HepG2 (cell line): ENCODE results near the gene AQP10. TPM values are rescaled to one million over a fixed set of nuclear protein-coding genes. Genes with fewer than 3 reads are reported as not detected.

Experiments
- ARNT ChIP-seq: fragments of 450-650 bp; IDR thresholded peaks from 2 replicates; pipeline ENCODE4 v1.6.1; 2017
- BCLAF1 ChIP-seq: fragments of 450-650 bp; IDR thresholded peaks from 2 replicates; pipeline ENCODE4 v1.6.1; 2017; ENCODE audit warnings: mild to moderate bottlenecking
- FLYWCH1 ChIP-seq: sonication (generic); formaldehyde crosslinking; IDR thresholded peaks from 2 replicates; pipeline ENCODE4 v1.8.1; 2023; ENCODE audit warnings: mild to moderate bottlenecking, missing genetic modification reagents
- FOSL1 ChIP-seq: sonication (generic); formaldehyde crosslinking; IDR thresholded peaks from 2 replicates; pipeline ENCODE4 v1.9.0; 2021; ENCODE audit warnings: missing genetic modification reagents, borderline replicate concordance
- HDAC6 ChIP-seq: fragments of 200-600 bp; sonication (generic); IDR thresholded peaks from 2 replicates; pipeline ENCODE4 v1.7.0; 2017; ENCODE audit warnings: mild to moderate bottlenecking, antibody characterized with exemption, low read length, low read depth
- KMT2A ChIP-seq: sonication (generic); formaldehyde crosslinking; IDR thresholded peaks from 2 replicates; pipeline ENCODE4 v1.4.0; 2020; ENCODE audit warnings: missing genetic modification reagents
- MAFF ChIP-seq: IDR thresholded peaks from 2 replicates; pipeline ENCODE4 v1.6.1; 2011; ENCODE audit warnings: low read depth, low read length, improper control_type of control experiment
- MNT ChIP-seq: fragments of 450-650 bp; IDR thresholded peaks from 2 replicates; pipeline ENCODE4 v1.6.1; 2016
- MXD1 ChIP-seq: sonication (generic); formaldehyde crosslinking; IDR thresholded peaks from 2 replicates; pipeline ENCODE4 v1.4.0; 2020; ENCODE audit warnings: mild to moderate bottlenecking, missing genetic modification reagents
- NFIC ChIP-seq: IDR thresholded peaks from 2 replicates; pipeline ENCODE4 v1.6.1; 2012; ENCODE audit warnings: mild to moderate bottlenecking, low read length, inconsistent platforms
- POLR2AphosphoS2 ChIP-seq: IDR thresholded peaks from 2 replicates; pipeline ENCODE4 v1.6.1; 2011; ENCODE audit warnings: low read depth, low read length, improper control_type of control experiment
- RAD21 ChIP-seq: fragments of 450-650 bp; formaldehyde crosslinking; IDR thresholded peaks from 2 replicates; pipeline ENCODE4 v1.5.0; 2020; ENCODE audit warnings: mild to moderate bottlenecking
- RBFOX2 ChIP-seq: fragments of 200-400 bp; formaldehyde crosslinking; IDR thresholded peaks from 2 replicates; pipeline ENCODE4 v1.6.1; 2017; ENCODE audit warnings: low read depth, mild to moderate bottlenecking, low read length
- RFX3 ChIP-seq: IDR thresholded peaks from 2 replicates; pipeline ENCODE4 v1.6.1; 2016; ENCODE audit warnings: missing biosample characterization, missing genetic modification reagents
- SRY ChIP-seq: sonication (generic); formaldehyde crosslinking; IDR thresholded peaks from 2 replicates; pipeline ENCODE4 v1.8.0; 2022; ENCODE audit warnings: mild to moderate bottlenecking, missing genetic modification reagents
- ZBTB4 ChIP-seq: sonication (generic); formaldehyde crosslinking; IDR thresholded peaks from 2 replicates; pipeline ENCODE4 v1.4.0; 2020; ENCODE audit warnings: missing genetic modification reagents, mild to moderate bottlenecking, borderline replicate concordance
- ZNF12 ChIP-seq: sonication (generic); formaldehyde crosslinking; IDR thresholded peaks from 2 replicates; pipeline ENCODE4 v1.5.0; 2020; ENCODE audit warnings: missing genetic modification reagents
- ZNF432 ChIP-seq: sonication (generic); formaldehyde crosslinking; IDR thresholded peaks from 2 replicates; pipeline ENCODE4 v1.5.0; 2020; ENCODE audit warnings: missing genetic modification reagents, mild to moderate bottlenecking, borderline replicate concordance
- ZNF747 ChIP-seq: sonication (generic); formaldehyde crosslinking; IDR thresholded peaks from 2 replicates; pipeline ENCODE4 v1.8.1; 2023; ENCODE audit warnings: missing genetic modification reagents, mild to moderate bottlenecking, borderline replicate concordance
- ZNF772 ChIP-seq: sonication (generic); formaldehyde crosslinking; IDR thresholded peaks from 2 replicates; pipeline ENCODE4 v1.5.0; 2020; ENCODE audit warnings: mild to moderate bottlenecking, missing genetic modification reagents
- ZSCAN20 ChIP-seq: sonication (generic); formaldehyde crosslinking; IDR thresholded peaks from 2 replicates; pipeline ENCODE4 v1.4.0; 2020; ENCODE audit warnings: missing genetic modification reagents, mild to moderate bottlenecking, borderline replicate concordance
- polyA plus RNA-seq, 8 experiments: library from polyadenylated mRNA; depleted of rRNA in 3 of 8; stranded (reverse) in 7 of 8; unstranded in 1 of 8; fragments of >200 nt; fragmentation: Illumina TruSeq in 4 of 8; extraction: Trizol in 4 of 8; gene quantifications; 2 replicates each; pipeline versions ENCODE4 v1.2.1 to v1.2.3, GENCODE V29; 2011 to 2016; ENCODE audit warnings: low read depth in 4 of 8, missing spikeins in 1 of 8, mixed read lengths in 1 of 8; ENCODE audit not compliant: insufficient read depth in 1 of 8
- total RNA-seq, 5 experiments: library from RNA; depleted of rRNA; stranded (reverse); fragments of >200 nt; fragmentation: Illumina TruSeq; extraction: Trizol; gene quantifications; 2 replicates each; pipeline ENCODE4 v1.2.3, GENCODE V29; 2016; ENCODE audit warnings: low read depth in 1 of 5

Gene AQP10
- total and polyA plus RNA-seq, 2 of the 13 experiments (the other 11 are each of a cell fraction or from before 2014, with no cell fraction given), result 0.30 TPM; not detected in 1

GRCh38 chr1:154325583-154326545, 5.0 kb downstream of the AQP10 start (continued):
- TF ChIP-seq MNT (no peak), FLYWCH1 (CRISPR knock-in tag) (no peak), MXD1 (CRISPR knock-in tag) (no peak), HDAC6 (no peak), ZSCAN20 (CRISPR knock-in tag) (no peak), ZNF772 (no peak; the same call in 1 of the 2 replicates), ZNF432 (no peak), SRY (CRISPR knock-in tag) (no peak), RBFOX2 (peak; percentile 46; the same call in 1 of the 2 replicates), BCLAF1 (no peak), RAD21 (CRISPR knock-in tag) (peak; percentile 55), ZNF12 (no peak), ZNF747 (no peak), POLR2AphosphoS2 (no peak), KMT2A (no peak), NFIC (no peak), ARNT (no peak), MAFF (no peak), RFX3 (CRISPR knock-in tag) (no peak), ZBTB4 (CRISPR knock-in tag) (no peak), FOSL1 (no peak)
